GM18526 (cell line): ENCODE results near the gene GLTP.

ENCODE experiments used
- POLR2A ChIP-seq: IDR thresholded peaks from 3 replicates; pipeline ENCODE4 v1.6.1; 2011; ENCODE audit not compliant: insufficient read length; ENCODE audit errors: extremely low read depth

GLTP gene

DNA sequence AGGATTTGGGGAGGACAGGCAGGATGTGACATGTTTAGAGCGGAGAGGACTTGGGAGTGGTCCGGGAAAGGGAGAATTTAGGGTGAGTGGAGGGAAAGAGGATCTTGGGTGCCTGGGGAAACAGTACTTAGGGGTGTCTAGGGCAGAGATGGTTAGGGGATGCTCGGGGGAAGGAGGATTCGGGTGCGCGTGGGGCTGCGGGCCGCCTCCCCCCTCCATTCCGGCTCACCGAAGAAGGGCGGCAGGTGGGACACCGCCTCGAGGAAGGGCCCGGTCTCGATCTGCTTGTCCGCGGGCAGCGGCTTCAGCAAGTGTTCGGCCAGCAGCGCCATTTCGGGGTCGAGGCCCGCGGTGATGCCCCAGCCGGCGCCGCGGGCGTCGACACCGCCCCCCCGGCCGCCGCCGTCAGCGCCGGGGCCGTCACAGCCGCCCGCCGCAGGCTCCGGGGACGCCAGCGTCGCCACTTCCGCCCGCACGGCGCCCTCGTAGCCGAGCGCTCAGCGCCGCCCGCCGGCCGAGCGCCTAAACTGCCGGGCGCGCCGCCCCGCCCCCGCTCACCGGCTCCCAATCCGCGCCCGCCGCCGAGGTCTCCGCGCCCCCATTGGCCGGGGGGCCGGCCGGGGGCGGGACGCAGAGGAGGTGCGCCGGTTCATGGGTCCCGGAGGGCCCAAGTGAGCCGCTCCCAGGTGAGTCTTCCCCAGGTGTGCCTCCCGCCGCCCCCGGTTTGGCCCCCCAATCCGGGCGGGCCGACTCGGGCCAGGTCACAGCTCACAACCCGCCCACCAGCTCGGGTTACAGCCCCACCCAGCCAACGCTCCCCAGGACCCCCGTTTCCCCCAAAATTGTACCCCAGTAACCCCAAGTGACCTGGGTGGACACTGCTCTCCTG lies at the start of gene GLTP:
Gene GLTP (minus strand): TSS at position 499 of the 889 bp plus-strand sequence. CDS start 167 bp downstream, at position 332.
- no peak for TF ChIP-seq POLR2A

DNA sequence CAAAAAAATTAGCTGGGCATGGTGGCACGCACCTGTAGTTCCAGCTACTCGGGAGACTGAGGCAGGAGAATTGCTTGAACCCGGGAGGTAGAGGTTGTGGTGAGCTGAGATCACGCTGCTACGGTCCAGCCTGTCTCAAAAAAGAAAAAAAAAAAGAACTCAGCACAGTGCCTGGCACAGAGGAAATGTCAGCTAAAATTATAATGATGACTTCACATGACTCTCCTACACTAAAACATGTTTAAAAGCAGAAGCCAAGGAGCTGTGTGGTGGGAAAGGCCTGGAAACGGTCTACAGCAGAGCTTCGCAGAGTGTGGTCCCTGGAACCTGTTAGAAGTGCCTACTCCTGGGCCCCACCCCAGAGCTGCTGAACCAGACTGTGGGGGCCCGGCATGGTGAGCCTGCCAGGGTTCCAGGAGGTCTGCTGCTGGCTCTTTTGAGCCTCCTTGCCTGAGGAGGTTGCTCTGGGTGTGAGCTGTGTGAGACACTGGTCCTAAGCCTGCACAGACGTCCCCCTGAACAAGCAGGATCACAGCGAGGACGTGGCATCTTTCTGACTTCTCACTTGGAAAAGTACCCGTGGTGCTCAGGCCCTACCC lies 47.8 kb upstream of the GLTP start:
- no peak for TF ChIP-seq POLR2A

GRCh38 chr12:109927622-109928021 lies 47.3 kb upstream of the GLTP start:
- TF ChIP-seq POLR2A, result no peak

DNA sequence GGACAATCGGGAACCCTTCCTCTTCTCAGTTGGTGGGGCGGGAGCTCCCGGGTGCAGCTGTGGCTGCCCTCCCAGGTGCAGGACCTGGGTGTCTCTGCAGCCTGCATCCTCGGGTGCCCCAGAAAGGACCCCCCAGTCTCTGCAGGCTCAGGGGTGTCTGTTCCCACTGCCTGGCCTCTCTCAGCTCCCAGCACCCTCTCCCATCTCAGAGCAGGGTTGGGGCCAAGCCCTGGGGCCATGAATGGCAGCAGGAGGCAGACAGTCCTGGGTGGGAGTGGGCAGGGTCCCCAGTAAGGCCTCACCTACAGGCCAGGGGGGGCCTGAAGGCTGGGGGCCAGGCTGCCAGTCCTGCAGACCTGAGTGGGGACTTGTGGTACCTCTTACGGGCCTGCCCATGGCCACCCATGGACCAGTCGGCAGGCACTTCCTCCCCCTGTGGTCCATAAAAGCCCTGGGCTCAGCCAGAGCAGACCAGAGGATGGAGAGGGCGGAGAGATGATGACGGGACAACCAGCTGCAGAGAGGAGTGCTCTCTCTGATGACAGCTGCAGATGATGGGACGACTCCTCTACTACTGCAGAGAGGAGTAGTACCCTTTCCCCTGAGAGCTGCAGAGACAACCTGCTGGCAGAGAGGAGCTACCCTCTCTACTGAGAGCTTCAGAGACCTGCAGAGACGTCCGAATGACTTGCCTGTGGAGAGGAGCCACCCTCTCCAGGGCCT lies 46.3 kb upstream of the GLTP start:
- TF ChIP-seq POLR2A, result no peak

- TF ChIP-seq POLR2A, result no peak
Measured at GRCh38 chr12:109926016-109926415, 45.7 kb upstream of the GLTP start.

GRCh38 chr12:109925185-109925840 lies 45.0 kb upstream of the GLTP start:
- no peak for TF ChIP-seq POLR2A

DNA sequence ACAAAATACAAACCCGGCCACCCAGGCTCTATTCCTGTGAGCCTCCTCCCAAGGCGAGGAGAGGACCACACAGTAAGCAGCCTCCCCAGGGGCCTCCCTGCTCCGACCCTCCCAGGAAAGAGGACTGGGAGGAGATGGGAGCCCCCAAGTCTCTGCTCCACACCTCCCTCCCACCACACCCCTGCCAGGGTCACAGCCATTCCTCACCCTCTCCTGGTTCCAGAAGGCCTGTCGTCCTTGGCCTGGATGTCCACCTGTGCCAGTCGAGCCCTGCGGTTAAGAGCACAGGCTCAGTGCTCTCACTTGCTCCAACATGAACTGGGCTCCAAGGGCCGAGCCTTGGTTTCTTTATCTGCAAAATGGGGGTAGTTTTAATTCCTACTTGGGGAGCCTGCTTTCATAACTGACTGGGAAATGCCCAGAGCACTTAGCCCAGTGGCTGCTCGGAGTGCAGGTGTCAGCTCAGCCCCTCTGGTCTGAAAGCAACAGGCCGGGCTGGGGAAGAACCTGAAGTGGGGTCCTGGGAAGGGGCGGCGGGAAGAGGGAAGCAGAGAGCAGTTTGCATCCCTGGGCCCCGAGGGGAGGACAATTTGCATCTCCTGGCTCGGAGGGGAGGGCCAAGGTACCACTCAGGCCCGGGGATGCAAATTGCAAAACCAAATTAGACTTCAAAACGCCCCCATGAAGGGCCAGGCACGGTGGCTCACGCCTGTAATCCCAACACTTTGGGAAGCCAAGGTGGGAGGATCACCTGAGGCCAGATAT lies 43.3 kb upstream of the GLTP start:
- TF ChIP-seq POLR2A, result no peak

DNA sequence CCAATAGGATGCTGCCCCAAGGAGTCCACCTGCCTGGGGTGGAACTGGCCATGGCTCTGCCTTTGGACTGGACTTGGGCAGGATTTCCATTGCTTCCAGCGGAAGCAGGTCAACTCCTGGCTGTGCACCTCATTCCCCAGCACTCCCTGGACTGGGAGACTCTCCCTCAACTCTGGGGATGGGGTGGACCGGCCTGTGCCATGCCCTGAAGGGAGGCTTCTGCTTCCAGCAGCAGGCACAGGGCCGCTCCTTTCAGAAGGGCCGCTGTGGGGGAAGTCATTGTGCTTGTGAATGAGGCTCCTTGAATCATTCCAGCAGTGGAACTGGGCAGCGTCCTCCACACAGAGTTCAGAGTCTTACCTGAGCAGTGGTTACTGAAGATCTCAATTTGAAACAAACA lies 42.7 kb upstream of the GLTP start:
- TF ChIP-seq POLR2A, result no peak

DNA sequence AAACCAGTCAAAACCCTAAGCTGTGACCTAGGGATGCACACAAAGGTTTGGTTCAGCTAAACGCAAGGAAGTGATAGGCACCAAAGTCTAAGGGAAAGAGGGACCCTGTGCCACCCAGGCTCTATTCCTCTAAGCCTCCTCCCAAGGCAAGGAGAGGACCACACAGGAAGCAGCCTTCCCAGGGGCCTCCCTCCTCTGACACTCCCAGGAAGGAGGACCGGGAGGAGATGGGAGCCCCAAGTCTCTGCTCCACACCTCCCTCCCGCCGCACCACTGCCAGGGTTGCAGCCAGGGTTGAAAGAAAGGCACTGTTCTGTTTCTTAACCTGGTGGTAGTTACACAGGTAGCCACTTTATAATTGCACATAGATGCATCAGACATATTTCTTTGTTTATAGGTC lies 41.6 kb upstream of the GLTP start:
- no peak for TF ChIP-seq POLR2A

GRCh38 chr12:109920261-109920780 lies 40.0 kb upstream of the GLTP start:
- TF ChIP-seq POLR2A, result no peak

DNA sequence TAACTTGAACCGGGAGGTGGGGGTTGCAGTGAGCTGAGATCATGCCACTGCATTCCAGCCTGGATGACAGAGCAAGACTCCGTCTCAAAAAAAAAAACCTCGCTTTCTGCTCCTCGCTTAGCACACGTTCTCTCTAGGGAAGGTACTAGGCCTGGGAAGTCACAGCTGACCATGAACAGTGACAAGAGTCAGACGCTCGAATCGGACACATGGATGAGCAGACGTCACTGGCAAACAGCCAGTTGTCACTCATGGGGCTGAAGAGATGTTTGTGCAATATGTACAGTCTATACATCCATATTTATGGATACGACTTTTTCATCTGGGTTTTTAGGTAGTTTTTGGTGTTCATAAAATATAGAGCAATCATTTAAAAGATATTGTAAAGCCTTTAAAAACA lies 39.1 kb upstream of the GLTP start:
- TF ChIP-seq POLR2A, result no peak

DNA sequence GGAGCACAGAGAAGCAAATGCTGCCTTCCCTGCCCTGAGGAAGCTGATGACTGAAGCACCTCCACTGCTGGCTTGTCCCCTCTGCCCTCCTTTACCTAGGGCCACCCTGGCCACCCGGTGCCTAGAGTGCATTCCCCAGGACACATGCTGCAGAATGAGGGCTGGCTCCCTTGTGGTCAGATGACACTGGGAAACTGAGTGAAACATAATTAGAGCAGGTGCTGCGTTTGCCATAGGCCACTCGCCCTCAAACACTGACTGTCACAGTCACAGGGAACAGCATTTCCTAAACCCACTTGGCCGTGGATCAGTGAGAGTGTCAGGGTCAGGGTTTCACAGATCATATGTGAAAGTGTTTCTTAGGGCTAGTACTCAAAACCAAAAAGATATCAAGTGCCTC lies 35.7 kb upstream of the GLTP start:
- TF ChIP-seq POLR2A, result no peak

- TF ChIP-seq POLR2A, result no peak
Measured at GRCh38 chr12:109915171-109916040, 35.1 kb upstream of the GLTP start.
